ENCODE measurements around the gene CSNK1G2. TPM values are rescaled to one million over a fixed set of nuclear protein-coding genes. Genes with fewer than 3 reads are reported as not detected.

Gene CSNK1G2
- total and polyA plus RNA-seq, 7 donors = 22.3 to 49.8 (median 33.2) TPM

- 79 to 93% (median 83%) methylated on average over 4 of the region's 4 CpGs for WGBS, 3 donors
- no peaks in the 10 kb centered on the region for H3K4me1 ChIP-seq
Measured at GRCh38 chr19:2021453-2022140, 80.6 kb downstream of the CSNK1G2 start.

DNA sequence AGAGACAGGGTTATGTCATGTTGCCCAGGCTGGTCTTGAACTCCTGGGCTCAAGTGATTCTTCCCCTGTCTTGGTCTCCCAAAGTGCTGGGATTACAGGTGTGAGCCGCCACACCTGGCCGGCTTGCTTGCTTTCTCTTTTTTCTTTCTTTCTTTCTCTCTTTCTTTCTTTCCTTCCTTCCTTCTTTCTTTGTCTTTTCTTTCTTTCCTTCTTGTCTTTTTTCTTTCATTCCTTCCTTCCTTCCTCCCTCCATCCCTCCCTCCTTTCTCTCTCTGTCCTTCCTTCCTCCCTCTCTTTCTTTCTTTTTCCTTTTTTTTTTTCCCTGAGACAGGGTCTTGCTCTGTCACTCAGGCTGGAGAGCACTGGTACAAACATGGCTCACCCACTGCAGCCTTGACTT, 81.3 kb downstream of the CSNK1G2 start:
- Histone ChIP-seq H3K36me3 (ENCODE audit: insufficient read depth in 1 of 2, low read depth in 1 of 2) (no peaks in the 10 kb centered on the region), H3K9me3 (no peaks in the 10 kb centered on the region), H3K27me3 (ENCODE audit: insufficient read depth in 3 of 3, low read length in 2 of 3) (no peaks in the 10 kb centered on the region), H3K27ac (no peak overlapping the region), H3K4me3 (no peak overlapping the region), H3K4me1 (no peaks in the 10 kb centered on the region)
- no peak for TF ChIP-seq CTCF (IDR thresholded peaks at IDR 0.05)
- ATAC-seq (no peak), DNase-seq (no peak)
- 92 to 100% (median 97%) methylated on average over 2 of the region's 2 CpGs for WGBS, 3 donors
- intact Hi-C loops (cut with DNase I) = no loop called here

More at GRCh38 chr19:2021453-2022140, 80.6 kb downstream of the CSNK1G2 start:
- Histone ChIP-seq H3K9me3 (no peaks in the 10 kb centered on the region), H3K36me3 (ENCODE audit: insufficient read depth in 1 of 2, low read depth in 1 of 2) (no peaks in the 10 kb centered on the region), H3K4me3 (no peak overlapping the region), H3K27me3 (ENCODE audit: insufficient read depth in 3 of 3, low read length in 2 of 3) (no peaks in the 10 kb centered on the region), H3K27ac (no peak overlapping the region)
- DNase-seq (no peak), ATAC-seq (no peak)
- intact Hi-C loops (cut with DNase I) = no loop called here
- no peak for TF ChIP-seq CTCF (IDR thresholded peaks at IDR 0.05)

GRCh38 chr19:2026770-2027169, 85.8 kb downstream of the CSNK1G2 start:
- WGBS, 3 donors = 84 to 86% (median 85%) methylated on average over 10 of the region's 10 CpGs
- Histone ChIP-seq H3K27me3 (ENCODE audit: insufficient read depth in 3 of 3, low read length in 2 of 3) (no peaks in the 10 kb centered on the region), H3K36me3 (ENCODE audit: insufficient read depth in 1 of 2, low read depth in 1 of 2) (no peaks in the 10 kb centered on the region), H3K9me3 (no peaks in the 10 kb centered on the region), H3K4me3 (no peak overlapping the region), H3K4me1 (peaks cover 8% of the 10 kb centered on the region), H3K27ac (no peak overlapping the region)
- intact Hi-C loops (cut with DNase I) = loop anchor here in 1 of 2 donors (5.0 kb wide), 1 partner anchor 41 kb away; no protein-coding TSS in a partner anchor
- no peak for TF ChIP-seq CTCF (IDR thresholded peaks at IDR 0.05)
- DNase-seq (no peak), ATAC-seq (no peak)

DNA sequence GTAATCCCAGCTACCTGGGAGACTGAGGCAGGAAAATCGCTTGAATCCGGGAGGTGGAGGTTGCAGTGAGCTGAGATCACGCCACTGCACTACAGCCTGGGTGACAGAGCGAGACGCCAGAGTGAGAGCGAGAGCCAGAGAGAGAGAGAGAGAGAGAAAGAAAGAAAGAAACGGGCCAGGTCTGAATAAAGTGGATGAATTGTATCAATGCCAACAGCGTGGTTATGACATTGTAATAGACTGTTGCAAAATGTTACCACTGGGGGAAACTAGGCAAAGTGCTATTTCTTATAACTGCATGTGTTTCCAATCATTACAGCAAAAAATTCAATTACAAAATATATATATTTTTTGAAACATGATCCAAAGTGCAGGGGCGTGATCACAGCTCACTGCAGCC, 86.4 kb downstream of the CSNK1G2 start:
- 61 to 69% (median 68%) methylated on average over 9 of the region's 9 CpGs for WGBS, 3 donors
- intact Hi-C loops (cut with DNase I) = loop anchor here in 1 of 2 donors (5.0 kb wide), 1 partner anchor 40 kb away; no protein-coding TSS in a partner anchor
- Histone ChIP-seq H3K36me3 (ENCODE audit: insufficient read depth in 1 of 2, low read depth in 1 of 2) (no peaks in the 10 kb centered on the region), H3K27ac (no peak overlapping the region), H3K9me3 (no peaks in the 10 kb centered on the region), H3K27me3 (ENCODE audit: insufficient read depth in 3 of 3, low read length in 2 of 3) (no peaks in the 10 kb centered on the region), H3K4me1 (peaks cover 14% of the 10 kb centered on the region), H3K4me3 (no peak overlapping the region)
- TF ChIP-seq CTCF (IDR thresholded peaks at IDR 0.05) = no peak
- ATAC-seq (no peak), DNase-seq (peak; percentile 28 to 65)

Other genes starting within 250 kb of the CSNK1G2 start
- gene ONECUT3, start 187.7 kb upstream of the CSNK1G2 start, total RNA-seq = not detected
- not detected for gene ONECUT3, start 187.7 kb upstream of the CSNK1G2 start, polyA plus RNA-seq
- gene ATP8B3, start 128.9 kb upstream of the CSNK1G2 start, total RNA-seq = under 1 TPM in 3 of 4 donors, not detected in 1; 0.06 to 0.30 (median 0.18) TPM
- gene ATP8B3, start 128.9 kb upstream of the CSNK1G2 start, polyA plus RNA-seq = under 1 TPM; 0.15 to 0.22 (median 0.17) TPM
- 10 to 100 TPM; 13.5 to 35.2 (median 22.3) TPM for gene REXO1, start 92.7 kb upstream of the CSNK1G2 start, total RNA-seq
- gene REXO1, start 92.7 kb upstream of the CSNK1G2 start, polyA plus RNA-seq = 10 to 100 TPM; 16.5 to 26.9 (median 20.3) TPM
- 10 to 100 TPM in 1 of 4 donors, 1 to 10 TPM in 3; 3.0 to 11.1 (median 4.3) TPM for gene KLF16, start 77.6 kb upstream of the CSNK1G2 start, total RNA-seq
- gene KLF16, start 77.6 kb upstream of the CSNK1G2 start, polyA plus RNA-seq = 10 to 100 TPM in 1 of 3 donors, 1 to 10 TPM in 2; 2.2 to 13.0 (median 3.1) TPM
- gene ABHD17A, start 55.7 kb upstream of the CSNK1G2 start, total RNA-seq = 10 to 100 TPM; 38.5 to 54.2 (median 42.3) TPM
- gene ABHD17A, start 55.7 kb upstream of the CSNK1G2 start, polyA plus RNA-seq = 10 to 100 TPM; 35.5 to 58.9 (median 47.6) TPM
- gene ADAT3, start 35.8 kb upstream of the CSNK1G2 start, total RNA-seq = 1 to 10 TPM; 1.4 to 2.2 (median 1.7) TPM
- gene ADAT3, start 35.8 kb upstream of the CSNK1G2 start, polyA plus RNA-seq = 1 to 10 TPM; 2.4 to 7.2 (median 3.6) TPM
- gene SCAMP4, start 35.8 kb upstream of the CSNK1G2 start, total RNA-seq = 10 to 100 TPM; 13.4 to 16.3 (median 15.1) TPM
- 10 to 100 TPM in 2 of 3 donors, 1 to 10 TPM in 1; 9.5 to 17.5 (median 15.5) TPM for gene SCAMP4, start 35.8 kb upstream of the CSNK1G2 start, polyA plus RNA-seq
- 10 to 100 TPM; 56.3 to 68.4 (median 61.9) TPM for gene BTBD2, start 74.5 kb downstream of the CSNK1G2 start, total RNA-seq
- gene BTBD2, start 74.5 kb downstream of the CSNK1G2 start, polyA plus RNA-seq = 10 to 100 TPM; 30.1 to 49.0 (median 36.6) TPM
- 1,000 to 10,000 TPM in 2 of 4 donors, 100 to 1,000 TPM in 2; 793 to 2,795 (median 946) TPM for gene MKNK2, start 110.1 kb downstream of the CSNK1G2 start, total RNA-seq
- gene MKNK2, start 110.1 kb downstream of the CSNK1G2 start, polyA plus RNA-seq = 1,000 to 10,000 TPM in 2 of 3 donors, 100 to 1,000 TPM in 1; 888 to 1,268 (median 1,190) TPM
- 10 to 100 TPM in 3 of 4 donors, 1 to 10 TPM in 1; 9.9 to 19.8 (median 17.2) TPM for gene MOB3A, start 155.2 kb downstream of the CSNK1G2 start, total RNA-seq
- gene MOB3A, start 155.2 kb downstream of the CSNK1G2 start, polyA plus RNA-seq = 10 to 100 TPM in 2 of 3 donors, 1 to 10 TPM in 1; 8.3 to 13.5 (median 11.3) TPM
- 1 to 10 TPM in 3 of 4 donors, under 1 TPM in 1; 0.89 to 2.8 (median 1.4) TPM for gene IZUMO4, start 155.7 kb downstream of the CSNK1G2 start, total RNA-seq
- 1 to 10 TPM in 2 of 3 donors, under 1 TPM in 1; 0.69 to 3.0 (median 2.0) TPM for gene IZUMO4, start 155.7 kb downstream of the CSNK1G2 start, polyA plus RNA-seq
- 100 to 1,000 TPM in 2 of 4 donors, 10 to 100 TPM in 2; 71.9 to 103 (median 91.4) TPM for gene AP3D1, start 210.4 kb downstream of the CSNK1G2 start, total RNA-seq
- 100 to 1,000 TPM in 1 of 3 donors, 10 to 100 TPM in 2; 51.5 to 120 (median 76.0) TPM for gene AP3D1, start 210.4 kb downstream of the CSNK1G2 start, polyA plus RNA-seq
- 10 to 100 TPM; 11.2 to 25.9 (median 22.1) TPM for gene DOT1L, start 222.8 kb downstream of the CSNK1G2 start, total RNA-seq
- 10 to 100 TPM in 2 of 3 donors, 1 to 10 TPM in 1; 7.6 to 16.3 (median 15.5) TPM for gene DOT1L, start 222.8 kb downstream of the CSNK1G2 start, polyA plus RNA-seq